ENCODE results near the gene SLC16A3.

The SLC16A3 gene

GRCh38 chr17:82223517-82223916 lies 5.3 kb upstream of the SLC16A3 start:
- DNase-seq (ENCODE audit: low read depth) = no peak

GRCh38 chr17:82224666-82225065 lies 4.2 kb upstream of the SLC16A3 start:
- no peak for DNase-seq (ENCODE audit: low read depth)

GRCh38 chr17:82225368-82226029 lies 3.3 kb upstream of the SLC16A3 start:
- DNase-seq (ENCODE audit: low read depth) = no peak

- no peak for DNase-seq (ENCODE audit: low read depth)
These were observed 2.6 kb upstream of the SLC16A3 start for GRCh38 chr17:82226146-82226808.

- no peak for DNase-seq (ENCODE audit: low read depth)
These were observed 1.8 kb upstream of the SLC16A3 start for GRCh38 chr17:82226809-82227628.

- DNase-seq (ENCODE audit: low read depth) = no peak
These were observed 1.1 kb upstream of the SLC16A3 start for GRCh38 chr17:82227629-82228277.

GRCh38 chr17:82228278-82228841 lies 482 bp upstream of the SLC16A3 start:
- DNase-seq (ENCODE audit: low read depth) = no peak

- no peak for DNase-seq (ENCODE audit: low read depth)
These were observed 1.1 kb downstream of the SLC16A3 start for GRCh38 chr17:82229698-82230608.

- no peak for DNase-seq (ENCODE audit: low read depth)
These were observed 1.9 kb downstream of the SLC16A3 start for GRCh38 chr17:82230609-82231311.

- no peak for DNase-seq (ENCODE audit: low read depth)
These were observed 2.4 kb downstream of the SLC16A3 start for GRCh38 chr17:82231312-82231561.

GRCh38 chr17:82231562-82232321 lies 2.9 kb downstream of the SLC16A3 start:
- no peak for DNase-seq (ENCODE audit: low read depth)

GRCh38 chr17:82232322-82232820 lies 3.5 kb downstream of the SLC16A3 start:
- DNase-seq (ENCODE audit: low read depth) = no peak

GRCh38 chr17:82232876-82233785 lies 4.3 kb downstream of the SLC16A3 start:
- DNase-seq (ENCODE audit: low read depth) = no peak

GRCh38 chr17:82234211-82235055 lies 5.6 kb downstream of the SLC16A3 start:
- no peak for DNase-seq (ENCODE audit: low read depth)

GRCh38 chr17:82235056-82235774 lies 6.4 kb downstream of the SLC16A3 start:
- no peak for DNase-seq (ENCODE audit: low read depth)

GRCh38 chr17:82235775-82236141 lies 6.9 kb downstream of the SLC16A3 start:
- DNase-seq (ENCODE audit: low read depth) = no peak

All from GM04504 (cell line).